MCF 10A (cell line): ENCODE data around the gene PLD1. TPM values are rescaled to one million over a fixed set of nuclear protein-coding genes. Genes with fewer than 3 reads are reported as not detected.

Source experiments
- BruUV-seq: library from RNA; stranded (reverse); fragments of 400-500 nt; replicated peaks from 2 replicates; lab custom pipeline; 2021; lab: Mats Ljungman, UMichigan
- CTCF ChIA-PET: fragments of 300-600 bp; sonication (Branson Sonifier 250); formaldehyde crosslinking; extraction: SDS; loops from one replicate; lab custom pipeline; 2021; ENCODE audit warnings: antibody characterized with exemption, inconsistent platforms; lab: Yijun Ruan, JAX
- POLR2A ChIA-PET: fragments of 300-600, 350-650 bp; sonication (Branson Sonifier 250); formaldehyde crosslinking; extraction: SDS; loops from one replicate; lab custom pipeline; 2020; ENCODE audit warnings: antibody characterized with exemption, inconsistent platforms; lab: Yijun Ruan, JAX
- DNase-seq: peaks from one replicate; pipeline ENCODE4 v3.0.0-alpha.2; 2018; ENCODE audit not compliant: unreplicated experiment
- H3K27ac Mint-ChIP-seq: one replicate; pipeline ENCODE4 v1.8.0; 2022; ENCODE audit warnings: mild to moderate bottlenecking, low read depth, mixed read lengths; ENCODE audit not compliant: unreplicated experiment
- H3K27me3 Mint-ChIP-seq: one replicate; pipeline ENCODE4 v1.8.0; 2022; ENCODE audit warnings: mixed read lengths; ENCODE audit not compliant: insufficient read depth, unreplicated experiment
- H3K36me3 Mint-ChIP-seq: one replicate; pipeline ENCODE4 v1.8.0; 2022; ENCODE audit warnings: mild to moderate bottlenecking, moderate library complexity, mixed read lengths; ENCODE audit not compliant: insufficient read depth, unreplicated experiment
- H3K4me1 Mint-ChIP-seq: one replicate; pipeline ENCODE4 v1.8.0; 2022; ENCODE audit warnings: mixed read lengths; ENCODE audit not compliant: insufficient read depth, unreplicated experiment
- H3K4me3 Mint-ChIP-seq: one replicate; pipeline ENCODE4 v1.8.0; 2022; ENCODE audit warnings: mild to moderate bottlenecking, moderate library complexity, mixed read lengths; ENCODE audit not compliant: unreplicated experiment
- H3K9me3 Mint-ChIP-seq: one replicate; pipeline ENCODE4 v1.8.0; 2022; ENCODE audit warnings: mixed read lengths; ENCODE audit not compliant: unreplicated experiment
- intact Hi-C: fragments of 100-400 bp; cut with micrococcal nuclease; formaldehyde crosslinking; loops from 2 replicates; pipeline ENCODE4 v1.14.1; 2022
- total RNA-seq: library from RNA; stranded (reverse); gene quantifications from 2 replicates; pipeline ENCODE4 v1.2.3, GENCODE V29; 2022
- TF ChIP-seq, protein P1 (sequence below): fragments of 200-600 bp; IDR thresholded peaks from one replicate; pipeline ENCODE4 v1.8.0; 2022; ENCODE audit warnings: antibody characterized with exemption, mild to moderate bottlenecking; ENCODE audit not compliant: unreplicated experiment

The PLD1 gene
- total RNA-seq, 1 experiment from 2014 or later: 8.0 TPM

DNA sequence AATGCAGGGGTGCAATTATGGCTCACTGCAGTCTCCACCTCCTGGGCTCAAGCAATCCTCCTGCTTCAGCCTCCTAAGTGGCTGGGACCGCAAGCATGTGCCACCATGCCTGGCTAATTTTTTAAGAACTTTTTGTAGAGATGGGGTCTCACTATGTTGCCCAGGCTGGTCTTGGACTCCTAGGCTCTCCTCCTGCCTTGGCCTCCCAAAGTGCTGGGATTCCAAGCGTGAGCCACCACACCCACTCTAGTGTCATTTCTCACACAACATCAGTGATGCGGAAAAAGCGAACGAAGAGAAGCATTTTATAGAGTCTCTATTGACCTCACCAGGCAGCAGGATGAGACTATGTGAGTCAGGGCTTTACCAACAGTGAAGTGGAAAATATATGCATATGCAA, 137.7 kb downstream of the PLD1 start:
- ChIA-PET CTCF (interaction anchor here (0.6 to 1.1 kb wide), 3 partner anchors 12 to 128 kb away, joined by 3 to 5 read pairs (median 4); no protein-coding TSS in a partner anchor), POLR2A (no interaction called here)
- no TSS peak for BruUV-seq
- Mint-ChIP-seq H3K36me3 (peaks cover 6% of the 10 kb centered on the region), H3K4me1 (no peaks in the 10 kb centered on the region), H3K27me3 (no peaks in the 10 kb centered on the region), H3K9me3 (no peaks in the 10 kb centered on the region), H3K4me3 (no peak overlapping the region), H3K27ac (no peak overlapping the region)
- TF ChIP-seq, protein P1, sequence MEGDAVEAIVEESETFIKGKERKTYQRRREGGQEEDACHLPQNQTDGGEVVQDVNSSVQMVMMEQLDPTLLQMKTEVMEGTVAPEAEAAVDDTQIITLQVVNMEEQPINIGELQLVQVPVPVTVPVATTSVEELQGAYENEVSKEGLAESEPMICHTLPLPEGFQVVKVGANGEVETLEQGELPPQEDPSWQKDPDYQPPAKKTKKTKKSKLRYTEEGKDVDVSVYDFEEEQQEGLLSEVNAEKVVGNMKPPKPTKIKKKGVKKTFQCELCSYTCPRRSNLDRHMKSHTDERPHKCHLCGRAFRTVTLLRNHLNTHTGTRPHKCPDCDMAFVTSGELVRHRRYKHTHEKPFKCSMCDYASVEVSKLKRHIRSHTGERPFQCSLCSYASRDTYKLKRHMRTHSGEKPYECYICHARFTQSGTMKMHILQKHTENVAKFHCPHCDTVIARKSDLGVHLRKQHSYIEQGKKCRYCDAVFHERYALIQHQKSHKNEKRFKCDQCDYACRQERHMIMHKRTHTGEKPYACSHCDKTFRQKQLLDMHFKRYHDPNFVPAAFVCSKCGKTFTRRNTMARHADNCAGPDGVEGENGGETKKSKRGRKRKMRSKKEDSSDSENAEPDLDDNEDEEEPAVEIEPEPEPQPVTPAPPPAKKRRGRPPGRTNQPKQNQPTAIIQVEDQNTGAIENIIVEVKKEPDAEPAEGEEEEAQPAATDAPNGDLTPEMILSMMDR: no peak
- intact Hi-C loops: no loop called here
- no peak for DNase-seq

DNA sequence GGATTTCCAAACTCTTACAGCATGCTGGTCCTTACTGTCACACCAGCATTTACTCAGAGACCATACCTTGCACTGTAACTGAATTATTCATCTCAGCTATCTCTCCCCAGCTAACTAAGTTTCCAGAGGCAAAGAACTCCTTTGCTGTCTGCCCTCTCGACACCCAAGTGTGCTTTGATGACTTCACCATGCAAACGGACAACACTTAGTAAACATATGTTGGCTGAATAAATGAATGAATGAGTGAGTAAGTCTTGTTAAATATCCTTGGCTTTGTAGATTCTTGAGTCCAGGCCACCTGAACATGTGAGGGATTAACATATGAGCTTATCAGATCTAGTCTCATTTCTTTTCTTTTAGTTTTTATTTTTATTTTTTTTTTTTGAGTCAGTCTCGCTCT, 138.2 kb downstream of the PLD1 start:
- Mint-ChIP-seq H3K4me1 (no peaks in the 10 kb centered on the region), H3K36me3 (peaks cover 6% of the 10 kb centered on the region), H3K27me3 (no peaks in the 10 kb centered on the region), H3K4me3 (no peak overlapping the region), H3K9me3 (no peaks in the 10 kb centered on the region), H3K27ac (no peak overlapping the region)
- CTCF ChIA-PET: interaction anchor here (0.6 to 1.1 kb wide), 3 partner anchors 12 to 129 kb away, joined by 3 to 5 read pairs (median 4); no protein-coding TSS in a partner anchor
- intact Hi-C loops: no loop called here
- DNase-seq: no peak
- no TSS peak for BruUV-seq
- POLR2A ChIA-PET: no interaction called here
- TF ChIP-seq, protein P1: no peak

DNA sequence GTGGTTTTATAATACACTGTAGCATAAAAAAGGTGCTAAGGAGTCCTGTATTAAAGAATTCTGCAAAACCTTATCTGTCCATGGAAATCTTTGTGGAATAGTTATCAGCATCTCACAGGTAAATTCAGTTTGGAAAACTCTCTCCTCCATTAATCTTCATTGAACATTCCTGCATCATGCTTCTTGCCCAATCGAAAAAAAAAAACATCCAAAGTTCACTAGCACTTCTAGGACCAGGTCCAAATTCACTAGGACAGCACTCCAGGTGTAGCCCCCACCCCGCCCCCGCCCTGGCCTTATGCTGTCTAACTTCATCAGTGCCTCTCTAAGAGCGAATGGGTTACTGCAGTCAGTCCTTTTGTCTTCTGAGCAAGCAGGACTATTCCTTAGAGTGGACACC, 138.6 kb downstream of the PLD1 start:
- Mint-ChIP-seq H3K9me3 (no peaks in the 10 kb centered on the region), H3K4me3 (no peak overlapping the region), H3K4me1 (no peaks in the 10 kb centered on the region), H3K36me3 (peaks cover 5% of the 10 kb centered on the region), H3K27me3 (no peaks in the 10 kb centered on the region), H3K27ac (no peak overlapping the region)
- POLR2A ChIA-PET: no interaction called here
- TF ChIP-seq, protein P1: no peak
- DNase-seq: no peak
- no TSS peak for BruUV-seq
- CTCF ChIA-PET: interaction anchor here (1.1 kb wide), 1 partner anchor 101 kb away, joined by 5 read pairs; no protein-coding TSS in a partner anchor
- intact Hi-C loops: no loop called here

DNA sequence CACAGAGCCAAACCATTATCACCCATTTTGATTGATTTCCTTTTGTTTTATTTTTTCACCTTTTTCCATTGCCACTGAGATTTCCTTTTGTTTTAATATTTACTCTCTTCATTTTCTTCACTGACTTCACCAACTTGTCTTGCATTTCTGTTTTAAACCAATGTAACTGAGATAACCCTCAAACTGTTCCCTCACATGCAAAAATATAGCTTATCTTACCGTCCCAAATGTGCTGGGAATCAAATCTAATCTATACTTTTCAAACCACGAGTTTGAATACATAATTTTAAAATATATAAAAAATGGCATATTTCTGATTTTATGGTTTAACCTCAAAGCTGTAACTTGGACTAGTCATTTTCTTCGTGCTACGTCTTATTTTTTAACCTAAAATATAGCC, 143.8 kb downstream of the PLD1 start:
- Mint-ChIP-seq H3K4me1 (no peaks in the 10 kb centered on the region), H3K36me3 (peaks cover 10% of the 10 kb centered on the region), H3K4me3 (no peak overlapping the region), H3K27ac (no peak overlapping the region), H3K27me3 (no peaks in the 10 kb centered on the region), H3K9me3 (no peaks in the 10 kb centered on the region)
- ChIA-PET CTCF (interaction anchor here (0.6 to 1.2 kb wide), 2 partner anchors 11 to 697 kb away, joined by 3 to 4 read pairs; no protein-coding TSS in a partner anchor), POLR2A (interaction anchor here (0.7 kb wide), 1 partner anchor 460 kb away, joined by 4 read pairs; no protein-coding TSS in a partner anchor)
- DNase-seq: no peak
- no TSS peak for BruUV-seq
- TF ChIP-seq, protein P1: no peak
- intact Hi-C loops: no loop called here
